ENCODE results near the gene SPX.

The SPX gene

GRCh38 chr12:21509768-21510167 lies 16.3 kb upstream of the SPX start:
- Histone ChIP-seq H3K23ac (ENCODE audit: low read length in 2 of 2) (no peak overlapping the region), H2BK120ac (ENCODE audit: low read depth, low read length) (no peak overlapping the region), H3K27me3 (ENCODE audit: control insufficient read depth in 1 of 2, insufficient read depth in 1 of 2, low read length in 2 of 2) (no peaks in the 10 kb centered on the region)

GRCh38 chr12:21516281-21516680 lies 9.8 kb upstream of the SPX start:
- no peak overlapping the region for H2BK120ac ChIP-seq (ENCODE audit: low read depth, low read length)
- H3K27me3 ChIP-seq (ENCODE audit: control insufficient read depth in 1 of 2, insufficient read depth in 1 of 2, low read length in 2 of 2): no peaks in the 10 kb centered on the region
- no peaks in the 10 kb centered on the region for H3K9me3 ChIP-seq (ENCODE audit: control insufficient read depth, low read length)
- no peak for DNase-seq
- H3K9ac ChIP-seq (ENCODE audit: low read length): no peak overlapping the region
- peaks cover 7 to 76% of the 10 kb centered on the region in 2 experiments for H3K36me3 ChIP-seq (ENCODE audit: control insufficient read depth in 1 of 2, insufficient read depth in 2 of 2, low read depth in 1 of 2, low read length in 2 of 2)
- no peak overlapping the region for H3K23ac ChIP-seq (ENCODE audit: low read length in 2 of 2)
- H4K91ac ChIP-seq (ENCODE audit: low read length): no peak overlapping the region
- no peak overlapping the region for H2BK15ac ChIP-seq (ENCODE audit: low read depth, poor library complexity, severe bottlenecking)
- H3K27ac ChIP-seq (ENCODE audit: low read length, poor library complexity, severe bottlenecking): no peak overlapping the region
- no peak overlapping the region for H3K4ac ChIP-seq (ENCODE audit: low read depth in 1 of 2, low read length in 2 of 2)
- WGBS: no CpG with 5 or more reads among the region's 2 CpGs
- no peak overlapping the region for H2AK5ac ChIP-seq (ENCODE audit: low read length, severe bottlenecking)
- no peak overlapping the region for H3K14ac ChIP-seq (ENCODE audit: low read length in 2 of 2)
- H2BK5ac ChIP-seq (ENCODE audit: low read depth, low read length, poor library complexity, severe bottlenecking): no peak overlapping the region
- no peak overlapping the region for H4K8ac ChIP-seq (ENCODE audit: low read length)
- no peak overlapping the region for H3K18ac ChIP-seq (ENCODE audit: low read depth in 1 of 2, low read length in 2 of 2)
- no peak overlapping the region for H3K4me2 ChIP-seq (ENCODE audit: low read length, poor library complexity, severe bottlenecking)
- H3K79me1 ChIP-seq (replicated peaks; ENCODE audit: low read length, poor library complexity, severe bottlenecking): peaks cover 3% of the 10 kb centered on the region
- no peak overlapping the region for H2BK12ac ChIP-seq (ENCODE audit: low read length in 2 of 2)
- no peak overlapping the region for H3K4me3 ChIP-seq (ENCODE audit: insufficient read depth in 1 of 2, low read depth in 1 of 2, low read length in 2 of 2)
- no peak overlapping the region for H2AFZ ChIP-seq (ENCODE audit: low read depth, low read length)
- H3K4me1 ChIP-seq (ENCODE audit: control insufficient read depth, insufficient read depth, low read depth, low read length): no peaks in the 10 kb centered on the region

More at GRCh38 chr12:21509768-21510167, 16.3 kb upstream of the SPX start:
- H3K36me3 ChIP-seq (ENCODE audit: control insufficient read depth in 1 of 2, insufficient read depth in 2 of 2, low read depth in 1 of 2, low read length in 2 of 2): peaks cover 10 to 75% of the 10 kb centered on the region in 2 experiments
- 49% methylated on average over 2 of the region's 2 CpGs for WGBS
- no peaks in the 10 kb centered on the region for H3K4me1 ChIP-seq (ENCODE audit: control insufficient read depth, insufficient read depth, low read depth, low read length)
- no peak for DNase-seq
- H4K8ac ChIP-seq (ENCODE audit: low read length): no peak overlapping the region
- H3K18ac ChIP-seq (ENCODE audit: low read depth in 1 of 2, low read length in 2 of 2): no peak overlapping the region
- no peak overlapping the region for H2BK5ac ChIP-seq (ENCODE audit: low read depth, low read length, poor library complexity, severe bottlenecking)
- no peak overlapping the region for H3K4me3 ChIP-seq (ENCODE audit: insufficient read depth in 1 of 2, low read depth in 1 of 2, low read length in 2 of 2)
- H3K9ac ChIP-seq (ENCODE audit: low read length): no peak overlapping the region
- no peak overlapping the region for H2BK12ac ChIP-seq (ENCODE audit: low read length in 2 of 2)
- H3K14ac ChIP-seq (ENCODE audit: low read length in 2 of 2): no peak overlapping the region
- no peak overlapping the region for H3K27ac ChIP-seq (ENCODE audit: low read length, poor library complexity, severe bottlenecking)
- no peak overlapping the region for H2BK15ac ChIP-seq (ENCODE audit: low read depth, poor library complexity, severe bottlenecking)
- H4K91ac ChIP-seq (ENCODE audit: low read length): no peak overlapping the region
- peaks cover 11% of the 10 kb centered on the region for H3K79me1 ChIP-seq (replicated peaks; ENCODE audit: low read length, poor library complexity, severe bottlenecking)
- H2AK5ac ChIP-seq (ENCODE audit: low read length, severe bottlenecking): no peak overlapping the region
- no peak overlapping the region for H2AFZ ChIP-seq (ENCODE audit: low read depth, low read length)
- no peak overlapping the region for H3K4me2 ChIP-seq (ENCODE audit: low read length, poor library complexity, severe bottlenecking)
- H3K9me3 ChIP-seq (ENCODE audit: control insufficient read depth, low read length): no peaks in the 10 kb centered on the region
- no peak overlapping the region for H3K4ac ChIP-seq (ENCODE audit: low read depth in 1 of 2, low read length in 2 of 2)

- Histone ChIP-seq H2BK5ac (ENCODE audit: low read depth, low read length, poor library complexity, severe bottlenecking) (no peak overlapping the region), H4K91ac (ENCODE audit: low read length) (no peak overlapping the region), H3K36me3 (ENCODE audit: control insufficient read depth in 1 of 2, insufficient read depth in 2 of 2, low read depth in 1 of 2, low read length in 2 of 2) (peaks cover 1 to 54% of the 10 kb centered on the region in 2 experiments), H2BK120ac (ENCODE audit: low read depth, low read length) (no peak overlapping the region), H3K9me3 (ENCODE audit: control insufficient read depth, low read length) (no peaks in the 10 kb centered on the region), H3K4ac (ENCODE audit: low read depth in 1 of 2, low read length in 2 of 2) (no peak overlapping the region), H4K8ac (ENCODE audit: low read length) (no peak overlapping the region), H2BK15ac (ENCODE audit: low read depth, poor library complexity, severe bottlenecking) (no peak overlapping the region), H3K23ac (ENCODE audit: low read length in 2 of 2) (no peak overlapping the region), H3K27ac (ENCODE audit: low read length, poor library complexity, severe bottlenecking) (no peak overlapping the region), H3K14ac (ENCODE audit: low read length in 2 of 2) (no peak overlapping the region), H3K79me1 (replicated peaks; ENCODE audit: low read length, poor library complexity, severe bottlenecking) (peaks cover 2% of the 10 kb centered on the region), H2BK12ac (ENCODE audit: low read length in 2 of 2) (no peak overlapping the region), H2AK5ac (ENCODE audit: low read length, severe bottlenecking) (no peak overlapping the region), H3K27me3 (ENCODE audit: control insufficient read depth in 1 of 2, insufficient read depth in 1 of 2, low read length in 2 of 2) (no peaks in the 10 kb centered on the region), H2AFZ (ENCODE audit: low read depth, low read length) (no peak overlapping the region), H3K4me3 (ENCODE audit: insufficient read depth in 1 of 2, low read depth in 1 of 2, low read length in 2 of 2) (no peak overlapping the region), H3K4me1 (ENCODE audit: control insufficient read depth, insufficient read depth, low read depth, low read length) (no peaks in the 10 kb centered on the region), H3K4me2 (ENCODE audit: low read length, poor library complexity, severe bottlenecking) (no peak overlapping the region), H3K18ac (ENCODE audit: low read depth in 1 of 2, low read length in 2 of 2) (no peak overlapping the region), H3K9ac (ENCODE audit: low read length) (no peak overlapping the region)
- 96% methylated on average over 2 of the region's 3 CpGs for WGBS
- DNase-seq: no peak
Measured at GRCh38 chr12:21518451-21518850, 7.6 kb upstream of the SPX start.

GRCh38 chr12:21521541-21521940 lies 4.6 kb upstream of the SPX start:
- Histone ChIP-seq H3K9ac (ENCODE audit: low read length) (no peak overlapping the region), H4K91ac (ENCODE audit: low read length) (no peak overlapping the region), H4K8ac (ENCODE audit: low read length) (no peak overlapping the region), H2BK5ac (ENCODE audit: low read depth, low read length, poor library complexity, severe bottlenecking) (no peak overlapping the region), H3K23ac (ENCODE audit: low read length in 2 of 2) (no peak overlapping the region), H3K4me2 (ENCODE audit: low read length, poor library complexity, severe bottlenecking) (no peak overlapping the region), H3K79me1 (replicated peaks; ENCODE audit: low read length, poor library complexity, severe bottlenecking) (no peaks in the 10 kb centered on the region), H2AFZ (ENCODE audit: low read depth, low read length) (no peak overlapping the region), H3K27ac (ENCODE audit: low read length, poor library complexity, severe bottlenecking) (no peak overlapping the region), H2BK12ac (ENCODE audit: low read length in 2 of 2) (no peak overlapping the region), H2BK15ac (ENCODE audit: low read depth, poor library complexity, severe bottlenecking) (no peak overlapping the region), H3K36me3 (ENCODE audit: control insufficient read depth in 1 of 2, insufficient read depth in 2 of 2, low read depth in 1 of 2, low read length in 2 of 2) (peaks cover 0 to 23% of the 10 kb centered on the region in 2 experiments), H3K27me3 (ENCODE audit: control insufficient read depth in 1 of 2, insufficient read depth in 1 of 2, low read length in 2 of 2) (no peaks in the 10 kb centered on the region), H2AK5ac (ENCODE audit: low read length, severe bottlenecking) (no peak overlapping the region), H3K4ac (ENCODE audit: low read depth in 1 of 2, low read length in 2 of 2) (no peak overlapping the region), H3K4me1 (ENCODE audit: control insufficient read depth, insufficient read depth, low read depth, low read length) (no peaks in the 10 kb centered on the region), H3K14ac (ENCODE audit: low read length in 2 of 2) (no peak overlapping the region), H2BK120ac (ENCODE audit: low read depth, low read length) (no peak overlapping the region), H3K9me3 (ENCODE audit: control insufficient read depth, low read length) (no peaks in the 10 kb centered on the region), H3K18ac (ENCODE audit: low read depth in 1 of 2, low read length in 2 of 2) (no peak overlapping the region), H3K4me3 (ENCODE audit: insufficient read depth in 1 of 2, low read depth in 1 of 2, low read length in 2 of 2) (no peak overlapping the region)
- no peak for DNase-seq
- 92% methylated on average over 1 of the region's 1 CpG for WGBS

Measured in mesenchymal stem cell (in vitro differentiated cells and primary cell).